Neuronal stem cell (in vitro differentiated cells): Measurements from ENCODE around the gene GRIK4.

Experiments
- DNase-seq: peaks from one replicate; pipeline ENCODE4 v3.0.0-alpha.2; 2013; ENCODE audit warnings: low spot score
- H2AFZ ChIP-seq: one replicate; pipeline ENCODE4 v1.6.1; 2013; ENCODE audit warnings: mild to moderate bottlenecking, low read length, inconsistent platforms
- H2AK5ac ChIP-seq: 2 replicates; pipeline ENCODE4 v1.6.1; 2013; ENCODE audit warnings: low read depth, mild to moderate bottlenecking, inconsistent platforms, low read length, moderate library complexity, mixed read lengths
- H2BK120ac ChIP-seq: 2 replicates; pipeline ENCODE4 v1.6.1; 2013; ENCODE audit warnings: low read depth, mild to moderate bottlenecking, inconsistent platforms, low read length, moderate library complexity, mixed read lengths
- H2BK12ac ChIP-seq: one replicate; pipeline ENCODE4 v1.6.1; 2013; ENCODE audit warnings: low read length, inconsistent platforms
- H2BK15ac ChIP-seq: 2 replicates; pipeline ENCODE4 v1.6.1; 2013; ENCODE audit warnings: mild to moderate bottlenecking, low read length, inconsistent platforms, mixed read lengths
- H2BK5ac ChIP-seq: one replicate; pipeline ENCODE4 v1.6.1; 2013; ENCODE audit warnings: inconsistent platforms, mild to moderate bottlenecking, low read length, moderate library complexity
- H3K14ac ChIP-seq: one replicate; pipeline ENCODE4 v1.6.1; 2013; ENCODE audit warnings: low read length, inconsistent platforms
- H3K18ac ChIP-seq: 2 replicates; pipeline ENCODE4 v1.6.1; 2013; ENCODE audit warnings: low read length, inconsistent platforms
- H3K23ac ChIP-seq: 2 replicates; pipeline ENCODE4 v1.6.1; 2013; ENCODE audit warnings: low read depth, mild to moderate bottlenecking, mixed read lengths, low read length, inconsistent platforms; ENCODE audit not compliant: poor library complexity
- H3K27ac ChIP-seq: replicated peaks from 3 replicates; pipeline ENCODE4 v1.5.1; 2013; ENCODE audit warnings: low read length, inconsistent platforms
- H3K27me3 ChIP-seq, 3 experiments: 2 replicates each; pipeline ENCODE4 v1.6.1; 2013; ENCODE audit warnings: low read length in 3 of 3, mild to moderate bottlenecking in 2 of 3, inconsistent platforms in 1 of 3, low read depth in 1 of 3, mixed read lengths in 1 of 3, moderate library complexity in 1 of 3; ENCODE audit not compliant: control insufficient read depth in 3 of 3, insufficient read depth in 3 of 3
- H3K36me3 ChIP-seq, 2 donors: replicated peaks in 1 of 2; 2 replicates each; pipeline ENCODE4 v1.6.1; 2013; ENCODE audit warnings: low read length in 2 of 2; ENCODE audit not compliant: control insufficient read depth in 2 of 2, insufficient read depth in 2 of 2
- H3K4ac ChIP-seq: 2 replicates; pipeline ENCODE4 v1.6.1; 2013; ENCODE audit warnings: inconsistent platforms, mild to moderate bottlenecking, low read length, moderate library complexity
- H3K4me1 ChIP-seq, 2 donors: 1 replicate in 1 of 2; 2 replicates in 1 of 2; pipeline ENCODE4 v1.6.1; 2013; ENCODE audit warnings: low read length in 2 of 2, low read depth in 1 of 2; ENCODE audit not compliant: control insufficient read depth in 2 of 2, insufficient read depth in 1 of 2
- H3K4me2 ChIP-seq: one replicate; pipeline ENCODE4 v1.6.1; 2013; ENCODE audit warnings: mild to moderate bottlenecking, low read length, inconsistent platforms; ENCODE audit not compliant: insufficient read depth, poor library complexity, severe bottlenecking
- H3K4me3 ChIP-seq, 2 donors: 2 replicates each; pipeline ENCODE4 v1.5.1; 2013; ENCODE audit warnings: low read length in 2 of 2, mild to moderate bottlenecking in 2 of 2, inconsistent platforms in 1 of 2, moderate library complexity in 1 of 2
- H3K79me1 ChIP-seq: one replicate; pipeline ENCODE4 v1.6.1; 2013; ENCODE audit warnings: low read depth, mild to moderate bottlenecking, inconsistent platforms, low read length, moderate library complexity
- H3K9ac ChIP-seq: one replicate; pipeline ENCODE4 v1.6.1; 2013; ENCODE audit warnings: mild to moderate bottlenecking, low read depth, low read length, inconsistent platforms; ENCODE audit not compliant: poor library complexity
- H3K9me3 ChIP-seq, 2 donors: replicated peaks in 1 of 2; 2 replicates each; pipeline versions ENCODE3 to v1.6.1; 2013; ENCODE audit warnings: low read length in 2 of 2, mild to moderate bottlenecking in 2 of 2, inconsistent platforms in 1 of 2, low read depth in 1 of 2, mixed read lengths in 1 of 2, moderate library complexity in 1 of 2; ENCODE audit not compliant: control insufficient read depth in 2 of 2, insufficient read depth in 1 of 2
- H4K8ac ChIP-seq: one replicate; pipeline ENCODE4 v1.6.1; 2013; ENCODE audit warnings: low read depth, mild to moderate bottlenecking, inconsistent platforms, low read length, moderate library complexity
- H4K91ac ChIP-seq: one replicate; pipeline ENCODE4 v1.6.1; 2013; ENCODE audit warnings: low read length, low read depth, mild to moderate bottlenecking, inconsistent platforms; ENCODE audit not compliant: poor library complexity
- WGBS, 2 donors: extraction: QIAGEN DNeasy Blood & Tissue Kit; methylation state at CpG; one replicate each; pipeline ENCODE4 v1.1.7; 2013; ENCODE audit warnings: missing lambda C conversion rate in 2 of 2, mixed read lengths in 1 of 2; ENCODE audit not compliant: insufficient read length in 2 of 2, insufficient replicate concordance in 1 of 2; ENCODE audit errors: extremely low coverage in 2 of 2; 5-methylcytosine and 5-hydroxymethylcytosine counted together

The GRIK4 gene

GRCh38 chr11:120577624-120578363, 66.2 kb downstream of the GRIK4 start:
- no peaks in the 10 kb centered on the region for H3K36me3 ChIP-seq
- no peak overlapping the region for H3K23ac ChIP-seq
- H3K18ac ChIP-seq: no peak overlapping the region
- H2AK5ac ChIP-seq: no peak overlapping the region
- H3K9me3 ChIP-seq: peaks cover 0 to 2% of the 10 kb centered on the region in 2 donors
- no peaks in the 10 kb centered on the region for H3K79me1 ChIP-seq
- H3K4me3 ChIP-seq: peak overlapping the region in 1 of 2 donors; percentile 11
- WGBS, 2 donors: no CpG with 5 or more reads among the region's 7 CpGs
- H3K9ac ChIP-seq: no peak overlapping the region
- no peak overlapping the region for H4K91ac ChIP-seq
- H2BK15ac ChIP-seq: no peak overlapping the region
- no peaks in the 10 kb centered on the region for H3K27me3 ChIP-seq
- H3K14ac ChIP-seq: no peak overlapping the region
- no peak for DNase-seq
- H4K8ac ChIP-seq: no peak overlapping the region
- no peak overlapping the region for H2AFZ ChIP-seq
- no peak overlapping the region for H3K4ac ChIP-seq
- no peak overlapping the region for H2BK120ac ChIP-seq
- no peak overlapping the region for H2BK5ac ChIP-seq
- H3K4me1 ChIP-seq: peaks cover 0 to 7% of the 10 kb centered on the region in 2 donors
- no peak overlapping the region for H2BK12ac ChIP-seq
- H3K27ac ChIP-seq: no peak overlapping the region
- H3K4me2 ChIP-seq: no peak overlapping the region

- Histone ChIP-seq H3K4me2 (no peak overlapping the region), H4K8ac (no peak overlapping the region), H3K27ac (no peak overlapping the region), H3K27me3 (no peaks in the 10 kb centered on the region), H2BK15ac (no peak overlapping the region), H2BK5ac (no peak overlapping the region), H2BK120ac (no peak overlapping the region), H2BK12ac (no peak overlapping the region), H3K4me1 (peaks cover 0 to 7% of the 10 kb centered on the region in 2 donors), H3K79me1 (no peaks in the 10 kb centered on the region), H3K36me3 (no peaks in the 10 kb centered on the region), H2AFZ (no peak overlapping the region), H4K91ac (no peak overlapping the region), H3K4me3 (no peak overlapping the region), H3K9me3 (peaks cover 0 to 2% of the 10 kb centered on the region in 2 donors), H3K9ac (no peak overlapping the region), H3K14ac (no peak overlapping the region), H3K18ac (peak overlapping the region; percentile 32), H3K4ac (no peak overlapping the region), H2AK5ac (no peak overlapping the region), H3K23ac (no peak overlapping the region)
- no peak for DNase-seq
- WGBS, 2 donors: no CpG with 5 or more reads among the region's 14 CpGs
These were observed 67.1 kb downstream of the GRIK4 start for GRCh38 chr11:120578596-120579154.

- no peak for DNase-seq
- H4K8ac ChIP-seq: no peak overlapping the region
- no peak overlapping the region for H3K4me3 ChIP-seq
- H3K4me2 ChIP-seq: no peak overlapping the region
- H2BK12ac ChIP-seq: no peak overlapping the region
- H2BK120ac ChIP-seq: no peak overlapping the region
- no peak overlapping the region for H2AK5ac ChIP-seq
- H3K4ac ChIP-seq: no peak overlapping the region
- H3K79me1 ChIP-seq: no peaks in the 10 kb centered on the region
- H4K91ac ChIP-seq: no peak overlapping the region
- no peak overlapping the region for H2BK5ac ChIP-seq
- H3K14ac ChIP-seq: no peak overlapping the region
- H3K27me3 ChIP-seq: no peaks in the 10 kb centered on the region
- no peak overlapping the region for H3K18ac ChIP-seq
- no peak overlapping the region for H2BK15ac ChIP-seq
- H3K9me3 ChIP-seq: peaks cover 0 to 2% of the 10 kb centered on the region in 2 donors
- no peak overlapping the region for H3K9ac ChIP-seq
- no peak overlapping the region for H3K27ac ChIP-seq
- H2AFZ ChIP-seq: no peak overlapping the region
- no CpG with 5 or more reads among the region's 7 CpGs for WGBS, 2 donors
- no peaks in the 10 kb centered on the region for H3K36me3 ChIP-seq
- no peak overlapping the region for H3K23ac ChIP-seq
- H3K4me1 ChIP-seq: peaks cover 0 to 7% of the 10 kb centered on the region in 2 donors
These were observed 68.1 kb downstream of the GRIK4 start for GRCh38 chr11:120579611-120580031.

- no CpG with 5 or more reads among the region's 4 CpGs for WGBS, 2 donors
- DNase-seq: no peak
These were observed 69.8 kb downstream of the GRIK4 start for GRCh38 chr11:120581313-120581712.

More at GRCh38 chr11:120581313-120581712, 69.8 kb downstream of the GRIK4 start:
- no peak overlapping the region for H4K8ac ChIP-seq
- no peak overlapping the region for H3K27ac ChIP-seq
- no peak overlapping the region for H2AK5ac ChIP-seq
- H3K4me2 ChIP-seq: no peak overlapping the region
- H3K9me3 ChIP-seq: peaks cover 0 to 2% of the 10 kb centered on the region in 2 donors
- H3K4me1 ChIP-seq: no peaks in the 10 kb centered on the region
- H3K27me3 ChIP-seq: no peaks in the 10 kb centered on the region
- no peaks in the 10 kb centered on the region for H3K79me1 ChIP-seq
- H2AFZ ChIP-seq: no peak overlapping the region
- no peak overlapping the region for H3K18ac ChIP-seq
- H2BK120ac ChIP-seq: no peak overlapping the region
- no peak overlapping the region for H3K4me3 ChIP-seq
- H3K36me3 ChIP-seq: no peaks in the 10 kb centered on the region
- H2BK5ac ChIP-seq: no peak overlapping the region
- no peak overlapping the region for H3K14ac ChIP-seq
- H4K91ac ChIP-seq: no peak overlapping the region
- H3K9ac ChIP-seq: no peak overlapping the region
- no peak overlapping the region for H3K23ac ChIP-seq
- no peak overlapping the region for H3K4ac ChIP-seq
- no peak overlapping the region for H2BK12ac ChIP-seq
- no peak overlapping the region for H2BK15ac ChIP-seq
